Measurements from ENCODE around the gene PASK.

GRCh38 chr2:241073166-241074064 lies 75.9 kb downstream of the PASK start:
- TF ChIP-seq CTCF (IDR thresholded peaks at IDR 0.05) (no peak), POLR2A (IDR thresholded peaks at IDR 0.05) (no peak)

Measured in testis (tissue), 2 donors.